T-helper 22 cell (primary cell): Measurements from ENCODE around the gene XIRP2.
"Not testable (repeated sequence)": the region's sequence is repeated elsewhere in the genome, so short reads cannot be mapped to it uniquely, and the experiment has no call there.

Source experiments
- DNase-seq: peaks from one replicate; pipeline ENCODE4 v3.0.0-alpha.2; 2020; ENCODE audit warnings: low read depth

XIRP2 gene

GRCh38 chr2:167198576-167198975 lies 310.3 kb downstream of the XIRP2 start:
- no peak for DNase-seq

- DNase-seq: no peak
Observed at GRCh38 chr2:167200019-167200418, 311.7 kb downstream of the XIRP2 start.

- no peak for DNase-seq
Observed at GRCh38 chr2:167209784-167210183, 321.5 kb downstream of the XIRP2 start.

- DNase-seq: no peak
Observed at GRCh38 chr2:167212014-167212648, 323.9 kb downstream of the XIRP2 start.

GRCh38 chr2:167215595-167215994 lies 327.3 kb downstream of the XIRP2 start:
- no peak for DNase-seq

- DNase-seq: no peak
Observed at GRCh38 chr2:167237478-167237877, 349.2 kb downstream of the XIRP2 start.

- no peak for DNase-seq
Observed at GRCh38 chr2:167240671-167241070, 352.4 kb downstream of the XIRP2 start.

- DNase-seq: no peak
Observed at GRCh38 chr2:167249197-167249596, 360.9 kb downstream of the XIRP2 start.

- no peak for DNase-seq
Observed at GRCh38 chr2:167253025-167253424, 364.7 kb downstream of the XIRP2 start.

- DNase-seq: no peak
Observed at GRCh38 chr2:167254721-167255120, 366.4 kb downstream of the XIRP2 start.

GRCh38 chr2:167258712-167259111 lies 370.4 kb downstream of the XIRP2 start:
- no peak for DNase-seq

GRCh38 chr2:167264380-167264779 lies 376.1 kb downstream of the XIRP2 start:
- DNase-seq: no peak

GRCh38 chr2:167265004-167265403 lies 376.7 kb downstream of the XIRP2 start:
- DNase-seq: no peak

- no peak for DNase-seq
Observed at GRCh38 chr2:167265722-167266121, 377.4 kb downstream of the XIRP2 start.

- not testable (repeated sequence) for DNase-seq
Observed at GRCh38 chr2:167268245-167268644, 380.0 kb downstream of the XIRP2 start.

GRCh38 chr2:167271932-167272331 lies 383.7 kb downstream of the XIRP2 start:
- no peak for DNase-seq

GRCh38 chr2:167275046-167275445 lies 386.8 kb downstream of the XIRP2 start:
- no peak for DNase-seq

- DNase-seq: no peak
Observed at GRCh38 chr2:167279810-167280209, 391.5 kb downstream of the XIRP2 start.

- DNase-seq: no peak
Observed at GRCh38 chr2:167287212-167287611, 398.9 kb downstream of the XIRP2 start.

- no peak for DNase-seq
Observed at GRCh38 chr2:167289651-167290410, 401.6 kb downstream of the XIRP2 start.

- no peak for DNase-seq
Observed at GRCh38 chr2:167292430-167293171, 404.3 kb downstream of the XIRP2 start, which contains the start of gene B3GALT1. Gene B3GALT1 (plus strand): TSS chr2:167293001.

GRCh38 chr2:167293172-167293781 lies 405.0 kb downstream of the XIRP2 start:
- no peak for DNase-seq
